Stimulated activated CD4-positive, alpha-beta T cell treated with anti-CD3 and anti-CD28 coated beads, Interleukin-15, amount 100 ng/mL, for 48 hours (primary cell): ENCODE results near the gene C16orf92.
A peak's percentile ranks its signal among the peaks of the same experiment; 100 is the strongest.
"Not testable (repeated sequence)": the region's sequence is repeated elsewhere in the genome, so short reads cannot be mapped to it uniquely, and the experiment has no call there.

ENCODE experiments used
- DNase-seq, 2 donors: peaks; one replicate each; pipeline ENCODE4 v3.0.0-alpha.2; 2020; ENCODE audit warnings: low read depth in 2 of 2

Gene C16orf92

DNA sequence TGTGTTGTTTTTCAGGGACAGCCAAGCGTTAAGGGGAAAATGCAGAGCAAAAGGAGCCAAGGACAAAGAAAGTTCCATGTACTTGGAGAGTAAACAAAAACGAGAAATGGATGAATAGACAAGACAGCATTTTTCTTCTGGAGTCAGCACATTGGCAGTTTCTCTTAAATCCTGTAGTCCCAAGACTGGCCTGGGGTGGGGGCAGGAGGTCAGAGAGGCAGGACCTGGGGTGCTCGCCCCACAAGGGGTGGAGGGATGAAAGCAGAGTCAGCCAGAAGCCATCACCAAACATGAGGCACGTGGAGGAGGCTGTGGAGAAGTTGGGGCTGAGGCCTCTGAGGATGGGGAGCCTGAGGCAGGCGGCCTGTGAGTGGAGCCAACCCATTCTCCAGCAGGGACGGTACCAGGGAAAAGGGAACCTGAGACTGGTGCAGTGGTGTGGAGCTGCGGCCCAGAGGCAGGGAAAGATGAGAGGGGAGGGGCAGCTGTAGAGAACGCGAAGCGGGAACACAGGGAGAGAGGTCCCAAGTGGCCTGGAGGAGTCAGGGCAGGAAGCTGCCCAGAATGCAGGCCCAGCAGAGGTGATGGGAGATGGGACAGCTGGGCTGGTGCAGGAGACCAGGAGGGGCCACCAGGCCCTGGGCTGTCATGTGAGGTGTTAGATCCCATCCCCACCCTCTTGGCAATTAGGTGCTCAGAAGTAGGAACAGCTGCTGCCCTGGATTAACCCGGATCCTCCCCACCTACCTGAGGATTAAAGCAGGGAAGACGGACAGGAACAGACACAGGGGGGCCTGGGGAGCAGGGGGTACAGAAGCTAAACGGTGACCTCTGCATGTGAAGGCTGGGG lies 4.8 kb downstream of the C16orf92 start:
- no peak for DNase-seq

DNA sequence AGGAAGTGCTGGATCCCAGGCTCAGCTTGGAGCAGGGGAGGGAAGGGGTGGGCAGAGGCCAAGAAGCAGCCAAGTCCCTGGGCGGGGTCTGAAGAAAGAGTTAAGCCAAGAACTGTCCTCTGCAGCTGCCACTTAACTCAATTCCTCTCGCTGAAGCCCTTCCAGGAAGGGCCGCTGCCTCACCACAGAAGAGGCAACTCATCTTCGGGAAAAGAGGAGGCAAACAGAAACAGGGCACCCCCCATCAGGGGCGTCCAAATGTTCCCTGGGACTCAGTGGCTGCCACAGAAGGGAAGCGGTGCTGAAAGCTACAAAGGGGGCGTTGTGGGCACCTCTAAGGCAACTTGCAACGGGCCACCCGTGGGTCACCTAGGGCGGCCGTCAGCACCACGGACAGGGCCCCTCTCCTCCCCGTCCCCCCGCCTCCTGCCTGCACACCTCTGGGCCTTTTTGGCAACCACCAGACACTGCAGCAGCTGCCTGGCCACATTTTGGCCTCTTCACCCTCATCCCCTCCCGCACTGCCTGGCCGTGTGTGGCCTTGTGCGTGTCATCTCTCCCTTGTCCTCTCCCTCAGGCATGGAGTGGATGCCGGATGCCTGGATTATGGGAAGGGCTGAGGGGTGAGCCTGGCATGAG lies 5.6 kb downstream of the C16orf92 start:
- DNase-seq: no peak

- no peak for DNase-seq
Measured at GRCh38 chr16:30030011-30030685, 7.2 kb downstream of the C16orf92 start.

- DNase-seq: no peak
Measured at GRCh38 chr16:30030841-30031413, 7.9 kb downstream of the C16orf92 start, which contains the start of gene TLCD3B. TLCD3B (minus strand) TSS chr16:30031271; CDS start chr16:30030527, 744 bp downstream.

DNA sequence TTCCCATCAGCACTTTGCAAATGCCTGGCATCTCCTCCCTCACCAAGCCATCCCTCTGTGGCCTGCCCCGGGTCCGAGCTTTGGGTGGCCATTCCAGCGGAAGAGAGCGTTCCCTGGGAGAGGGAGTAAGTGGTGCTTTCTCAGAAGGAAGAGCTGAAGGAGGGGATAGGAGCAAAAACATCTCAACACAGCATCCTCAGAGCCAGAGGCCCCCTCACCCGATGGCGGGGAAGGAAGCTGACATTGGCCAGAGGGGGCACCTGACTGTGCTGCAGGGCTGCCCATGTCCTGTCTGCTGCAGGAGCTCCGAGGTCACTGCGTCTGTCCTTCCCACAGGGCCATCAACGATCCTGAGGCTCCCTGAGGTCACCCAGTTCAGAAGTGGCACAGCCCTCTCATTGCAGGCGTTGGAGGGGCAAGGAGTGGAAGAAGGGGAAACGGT lies 8.5 kb downstream of the C16orf92 start:
- no peak for DNase-seq

DNA sequence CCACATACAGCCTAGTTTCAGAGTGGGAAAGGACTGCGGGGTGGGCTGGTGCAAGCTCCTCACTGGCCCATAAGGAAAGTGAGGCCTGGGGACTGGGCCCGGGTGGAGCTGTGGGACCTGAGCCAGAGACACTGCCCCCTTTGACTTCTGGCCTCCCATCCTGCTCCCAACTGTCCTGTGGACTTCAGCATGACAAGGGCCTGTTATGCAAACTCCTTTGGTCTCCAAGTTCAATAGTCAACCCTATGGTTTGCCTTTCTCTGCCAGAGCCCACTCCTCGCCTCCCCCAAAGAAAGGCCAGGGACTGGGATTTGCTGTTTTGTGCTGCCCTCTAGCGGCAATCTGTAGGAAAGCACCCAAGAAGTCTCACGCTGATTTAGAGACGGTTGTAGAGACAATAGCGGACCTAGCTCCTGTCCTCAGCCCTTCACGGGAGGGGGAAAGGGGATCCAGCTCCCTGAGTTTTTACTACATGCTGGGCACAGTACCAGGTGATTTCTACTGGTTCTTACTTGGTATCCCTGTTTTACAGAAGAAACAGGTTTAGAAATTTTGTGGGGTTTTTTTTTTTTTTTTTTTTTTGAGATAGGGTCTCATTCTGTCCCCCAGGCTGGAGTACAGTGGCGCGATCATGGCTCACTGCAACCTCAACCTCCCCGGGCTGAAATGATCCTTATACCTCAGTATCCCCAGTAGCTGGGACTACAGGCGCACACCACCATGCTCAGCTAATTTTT lies 9.3 kb downstream of the C16orf92 start:
- peak in 1 of 2 donors; percentile 44 for DNase-seq

GRCh38 chr16:30033270-30033669 lies 10.3 kb downstream of the C16orf92 start:
- DNase-seq: peak in 1 of 2 donors; percentile 26

DNA sequence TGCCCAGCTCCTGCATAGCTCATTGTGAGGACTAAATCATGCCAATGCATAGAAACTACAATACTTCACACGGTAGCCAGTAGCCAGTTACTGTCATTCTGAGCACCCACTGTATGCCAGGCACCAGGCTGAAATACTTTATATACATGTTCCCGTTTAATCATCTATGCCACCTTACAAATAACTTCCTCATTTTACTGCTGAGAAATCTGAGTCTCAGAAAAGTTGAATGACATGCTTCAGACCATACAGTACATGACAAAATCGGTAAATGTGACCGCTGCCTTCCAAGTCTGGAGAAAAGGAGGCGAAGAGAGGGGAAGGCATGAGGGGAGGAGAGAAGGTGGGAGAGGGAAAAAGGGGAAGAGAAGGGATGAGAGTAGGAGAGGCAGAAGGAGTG lies 17.2 kb downstream of the C16orf92 start:
- no peak for DNase-seq

DNA sequence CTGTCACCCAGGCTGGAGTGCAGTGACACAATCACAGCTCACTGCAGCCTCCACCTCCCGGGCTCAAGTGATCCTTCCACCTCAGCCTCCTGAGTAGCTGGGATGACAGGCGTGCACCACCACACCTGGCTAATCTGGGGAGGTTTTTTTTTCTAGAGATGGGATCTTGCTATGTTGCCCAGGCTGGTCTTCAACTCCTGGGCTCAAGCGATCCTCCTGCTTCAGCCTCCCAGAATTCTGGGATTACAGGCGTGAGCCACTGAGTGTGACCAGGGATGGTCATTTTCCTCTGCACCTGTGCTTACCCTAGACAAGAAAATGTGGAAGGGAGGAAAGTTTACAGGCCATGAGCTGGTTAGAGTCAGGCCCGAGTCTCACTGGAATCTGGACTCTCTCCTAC lies 17.7 kb downstream of the C16orf92 start:
- DNase-seq: not testable (repeated sequence)

DNA sequence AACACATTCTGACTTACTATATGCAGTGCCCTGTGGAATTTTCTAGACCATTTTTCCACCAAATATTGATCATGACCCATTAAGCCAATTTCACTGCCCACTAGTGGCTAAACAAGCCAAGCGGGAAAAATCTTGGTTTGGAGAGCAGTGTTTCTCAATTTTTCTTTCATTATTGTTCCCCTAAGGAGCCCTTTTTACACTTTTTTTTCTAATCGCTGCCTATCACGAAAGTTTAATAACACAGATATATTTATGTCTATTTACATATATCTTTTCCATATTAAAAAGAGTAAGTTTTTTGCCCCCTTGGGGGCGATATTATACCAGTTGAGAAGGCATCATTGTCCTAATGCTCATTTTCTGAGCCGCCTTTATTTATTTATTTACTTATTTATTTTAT lies 18.8 kb downstream of the C16orf92 start:
- DNase-seq: no peak

GRCh38 chr16:30046178-30046577 lies 23.2 kb downstream of the C16orf92 start:
- DNase-seq: no peak

- no peak for DNase-seq
Measured at GRCh38 chr16:30046588-30046987, 23.6 kb downstream of the C16orf92 start.

DNA sequence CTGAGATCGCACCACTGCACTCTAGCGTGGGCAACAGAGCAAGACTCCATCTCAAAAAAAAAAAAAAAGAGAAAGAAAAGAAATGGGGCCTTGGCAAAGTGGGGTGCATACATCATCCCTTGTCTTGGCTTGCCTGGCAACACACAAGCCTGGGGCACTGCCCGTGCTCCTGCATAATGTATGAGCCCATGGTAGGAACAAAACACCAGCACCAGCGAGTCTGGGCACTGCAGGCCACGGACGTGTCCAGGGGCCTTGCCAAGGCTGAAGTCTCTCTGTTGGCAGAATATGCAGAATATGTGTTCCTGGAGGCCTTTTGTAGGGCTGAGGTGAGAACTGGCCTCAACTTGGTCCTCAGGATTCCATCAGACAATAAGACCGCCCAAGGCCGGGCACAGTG lies 26.9 kb downstream of the C16orf92 start:
- DNase-seq: no peak

GRCh38 chr16:30051518-30051917 lies 28.5 kb downstream of the C16orf92 start:
- no peak for DNase-seq

- peak; percentile 89 to 91 for DNase-seq
Measured at GRCh38 chr16:30052671-30053372, 29.8 kb downstream of the C16orf92 start.

DNA sequence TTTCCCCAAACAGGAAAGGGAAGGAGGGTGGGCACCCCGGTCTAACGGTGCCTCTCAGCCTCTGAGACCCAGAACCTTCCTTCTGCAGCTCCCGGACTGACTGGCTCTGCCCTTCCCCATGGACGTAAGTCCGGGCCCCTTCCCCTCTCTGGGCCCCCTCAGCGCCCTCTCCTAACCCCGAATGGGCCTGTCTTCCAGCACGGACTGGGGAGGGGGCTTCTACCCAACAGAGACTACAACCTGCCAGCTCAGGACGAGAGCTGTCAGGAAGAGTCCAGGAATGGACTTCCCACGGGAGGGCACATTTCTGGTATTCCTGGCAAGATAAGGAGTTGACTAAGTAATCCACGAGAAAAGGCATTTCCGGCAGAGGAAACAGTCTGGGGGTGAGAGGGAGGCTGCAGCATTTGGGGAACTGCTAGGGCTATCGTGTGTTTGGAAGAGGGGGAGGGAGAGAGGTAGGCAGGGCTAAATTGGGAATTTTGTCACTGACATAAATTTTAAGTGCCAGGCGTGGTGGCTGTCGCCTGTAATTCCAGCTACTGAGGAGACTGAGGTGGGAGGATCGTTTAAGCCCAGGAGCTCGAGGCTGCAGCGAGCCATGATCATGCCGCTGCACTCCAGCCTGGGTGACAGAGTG lies 30.5 kb downstream of the C16orf92 start:
- DNase-seq: no peak

GRCh38 chr16:30054451-30054850 lies 31.5 kb downstream of the C16orf92 start:
- DNase-seq: no peak

DNA sequence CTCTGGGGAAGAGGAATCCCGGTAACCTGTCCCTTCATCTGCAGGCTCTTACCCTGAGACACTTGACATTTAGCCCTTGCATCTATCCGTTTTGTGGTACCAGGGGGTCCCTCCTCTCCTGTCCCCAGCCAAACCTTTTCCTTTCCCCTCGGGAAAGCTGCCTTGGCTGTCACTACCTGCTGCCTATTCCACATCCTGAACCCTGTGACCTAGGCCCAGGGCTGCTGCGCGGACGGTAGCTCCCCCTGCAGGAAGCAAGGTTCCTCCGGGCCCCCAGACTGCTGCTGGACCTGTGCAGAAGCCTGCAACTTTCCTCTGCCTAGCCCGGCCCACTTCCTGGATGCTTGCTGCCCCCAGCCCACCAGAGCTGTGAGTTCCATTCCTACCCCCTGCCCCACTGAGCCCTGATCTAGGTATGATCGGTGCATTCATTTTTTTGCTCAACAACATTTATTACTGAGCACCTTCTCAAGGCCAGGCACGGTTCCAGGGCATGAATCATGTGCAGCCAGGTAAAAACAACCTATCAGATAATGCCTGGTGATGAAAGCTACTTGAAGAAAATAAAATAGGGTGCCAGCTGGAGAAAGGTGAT lies 32.1 kb downstream of the C16orf92 start:
- peak in 1 of 2 donors; percentile 46 for DNase-seq

DNA sequence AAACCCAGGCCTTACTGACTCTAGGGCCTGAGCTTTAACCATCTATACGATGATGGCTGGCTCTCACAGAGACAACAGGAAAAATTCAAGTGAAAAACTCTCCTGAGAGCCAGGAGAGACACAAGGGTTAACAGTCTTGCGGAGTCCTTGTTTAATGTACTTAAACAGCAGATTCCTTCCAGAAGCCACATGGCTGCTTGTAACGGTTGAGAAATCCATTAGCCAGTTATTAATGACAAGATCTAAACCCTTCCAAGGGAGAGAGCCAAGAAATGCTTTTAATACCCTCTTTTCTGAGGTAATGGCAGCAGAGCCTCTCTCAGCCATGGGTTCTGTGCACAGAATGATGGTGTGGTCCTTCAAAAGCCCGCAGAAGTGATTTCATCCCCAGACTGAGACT lies 37.3 kb downstream of the C16orf92 start:
- DNase-seq: no peak
